HG03442 (cell line): ENCODE results near the gene FBXO5.

Experiments used
- ATAC-seq: cut with Tn5 transposase; IDR thresholded peaks from one replicate; pipeline ENCODE4 v1.9.1; 2021; ENCODE audit warnings: mild to moderate bottlenecking, moderate library complexity; ENCODE audit not compliant: unreplicated experiment

FBXO5 gene

GRCh38 chr6:152952866-152953509 is 29.9 kb downstream of the FBXO5 start:
- no peak for ATAC-seq

- no peak for ATAC-seq
Observed at GRCh38 chr6:152952045-152952444, 30.8 kb downstream of the FBXO5 start.

- ATAC-seq: no peak
Observed at GRCh38 chr6:152950240-152950639, 32.6 kb downstream of the FBXO5 start.

- peak; percentile 88 for ATAC-seq
Observed at GRCh38 chr6:152948150-152948768, 34.6 kb downstream of the FBXO5 start.

- no peak for ATAC-seq
Observed at GRCh38 chr6:152946995-152947394, 35.8 kb downstream of the FBXO5 start.

- ATAC-seq: no peak
Observed at GRCh38 chr6:152946484-152946883, 36.4 kb downstream of the FBXO5 start.

- ATAC-seq: no peak
Observed at GRCh38 chr6:152943260-152943897, 39.5 kb downstream of the FBXO5 start.

GRCh38 chr6:152942319-152942869 is 40.4 kb downstream of the FBXO5 start:
- no peak for ATAC-seq

- ATAC-seq: no peak
Observed at GRCh38 chr6:152941746-152942145, 41.1 kb downstream of the FBXO5 start.

- no peak for ATAC-seq
Observed at GRCh38 chr6:152932865-152933264, 50.0 kb downstream of the FBXO5 start.

- no peak for ATAC-seq
Observed at GRCh38 chr6:152922706-152923105, 60.1 kb downstream of the FBXO5 start.
